Gastrocnemius medialis (tissue), 4 donors: ENCODE measurements around the gene LCLAT1. TPM values are rescaled to one million over a fixed set of nuclear protein-coding genes. Genes with fewer than 3 reads are reported as not detected.
A peak's percentile ranks its signal among the peaks of the same experiment; 100 is the strongest.

Experiments used
- ATAC-seq, 2 donors: fragments of 150-250 bp; one replicate each; pipeline ENCODE4 v1.9.1; 2016
- DNase-seq, 2 donors: peaks; one replicate each; pipeline ENCODE4 v3.0.0-alpha.2; 2019
- H3K27ac ChIP-seq, 4 donors: fragments of 200-600 bp; sonication (generic); 1 replicate in 1 of 4; 2 replicates in 3 of 4; pipeline ENCODE4 v1.5.1; 2016 to 2018; ENCODE audit warnings: mild to moderate bottlenecking in 2 of 4, moderate library complexity in 1 of 4
- H3K27me3 ChIP-seq, 3 donors: fragments of 200-600 bp; sonication (generic) in 2 of 3; 1 replicate in 1 of 3; 2 replicates in 2 of 3; pipeline versions ENCODE4 v1.5.1 to v1.6.0; 2016 to 2019; ENCODE audit warnings: mild to moderate bottlenecking in 1 of 3, moderate library complexity in 1 of 3
- H3K36me3 ChIP-seq, 2 donors: fragments of 200-600 bp; sonication (generic) in 1 of 2; one replicate each; pipeline ENCODE4 v1.5.1; 2017 to 2018
- H3K4me1 ChIP-seq, 2 donors: fragments of 200-600 bp; sonication (generic) in 1 of 2; one replicate each; pipeline ENCODE4 v1.5.1; 2016 to 2017; ENCODE audit warnings: mild to moderate bottlenecking in 2 of 2
- H3K4me3 ChIP-seq, 4 donors: fragments of 200-600 bp; sonication (generic) in 3 of 4; 1 replicate in 1 of 4; 2 replicates in 3 of 4; pipeline ENCODE4 v1.5.1; 2016 to 2019; ENCODE audit warnings: mild to moderate bottlenecking in 2 of 4
- H3K9me3 ChIP-seq, 3 donors: fragments of 200-600 bp; sonication (generic) in 2 of 3; 1 replicate in 1 of 3; 2 replicates in 2 of 3; pipeline ENCODE4 v1.5.1; 2016 to 2019
- CTCF ChIP-seq, 5 experiments: fragments of 450-650 bp in 3 of 5; fragments of 200-600 bp in 2 of 5; sonication (generic) in 2 of 5; IDR thresholded peaks in 4 of 5; conservative IDR thresholded peaks in 1 of 5; 1 replicate in 4 of 5; 2 replicates in 1 of 5; pipeline ENCODE4 v1.5.1; 2016 to 2019; ENCODE audit warnings: antibody characterized with exemption in 5 of 5, mild to moderate bottlenecking in 3 of 5, moderate library complexity in 3 of 5
- POLR2A ChIP-seq, 2 donors: fragments of 450-650 bp; IDR thresholded peaks; one replicate each; pipeline ENCODE4 v1.6.1; 2017; ENCODE audit warnings: antibody characterized with exemption in 2 of 2, mild to moderate bottlenecking in 2 of 2, moderate library complexity in 2 of 2
- in situ Hi-C, 4 donors: fragments of 200-750 bp; cut with MboI; loops; one replicate each; pipeline versions ENCODE4 v1.15.0 to v1.8.0; 2017; ENCODE audit warnings: low sequenced_read_pairs in 4 of 4
- intact Hi-C: fragments of 100-400 bp; cut with DNase I; formaldehyde crosslinking; loops from one replicate; pipeline ENCODE4 v1.15.1; 2023; ENCODE audit warnings: low total_unique reads
- total RNA-seq, 4 donors: library from RNA; depleted of rRNA; stranded (reverse); fragments of >200 nt; gene quantifications; one replicate each; pipeline versions ENCODE4 v1.1.0 to v1.2.3, GENCODE V29; 2016

The LCLAT1 gene
- total RNA-seq, 4 donors from 2014 or later, result 4.3 to 14.5 (median 11.3) TPM

GRCh38 chr2:30559544-30560275 is 112.7 kb downstream of the LCLAT1 start:
- no peaks in the 10 kb centered on the region for H3K27me3 ChIP-seq
- H3K36me3 ChIP-seq, result no peaks in the 10 kb centered on the region
- intact Hi-C loops, result no loop called here
- TF ChIP-seq POLR2A (IDR thresholded peaks at IDR 0.05) (no peak), CTCF (IDR thresholded peaks at IDR 0.05 in 4 of 5, conservative IDR thresholded peaks at IDR 0.05 in 1 of 5) (no peak)
- no peak overlapping the region for H3K4me3 ChIP-seq
- H3K9me3 ChIP-seq, result no peaks in the 10 kb centered on the region
- DNase-seq (no peak), ATAC-seq (no peak)
- no peaks in the 10 kb centered on the region for H3K4me1 ChIP-seq
- no peak overlapping the region for H3K27ac ChIP-seq
- in situ Hi-C loops, result no loop called here

- H3K4me3 ChIP-seq, result no peak overlapping the region
- TF ChIP-seq POLR2A (IDR thresholded peaks at IDR 0.05) (no peak), CTCF (IDR thresholded peaks at IDR 0.05 in 4 of 5, conservative IDR thresholded peaks at IDR 0.05 in 1 of 5) (no peak)
- DNase-seq (no peak), ATAC-seq (no peak)
- no peaks in the 10 kb centered on the region for H3K9me3 ChIP-seq
- no peak overlapping the region for H3K27ac ChIP-seq
- intact Hi-C loops, result no loop called here
- in situ Hi-C loops, result no loop called here
- H3K36me3 ChIP-seq, result no peaks in the 10 kb centered on the region
- H3K27me3 ChIP-seq, result no peaks in the 10 kb centered on the region
- peaks cover 2 to 11% of the 10 kb centered on the region in 2 donors for H3K4me1 ChIP-seq
Measured at GRCh38 chr2:30561349-30561748, 114.3 kb downstream of the LCLAT1 start.

- Histone ChIP-seq H3K4me3 (no peak overlapping the region), H3K27ac (peak overlapping the region; percentile 49 to 78 (median 54)), H3K27me3 (no peaks in the 10 kb centered on the region), H3K9me3 (no peaks in the 10 kb centered on the region), H3K4me1 (peaks cover 11 to 24% of the 10 kb centered on the region in 2 donors), H3K36me3 (no peaks in the 10 kb centered on the region)
- in situ Hi-C loops, result no loop called here
- peak; percentile 23 to 31 for DNase-seq
- intact Hi-C loops, result no loop called here
- ATAC-seq, result peak; percentile 48 to 51
- TF ChIP-seq POLR2A (IDR thresholded peaks at IDR 0.05) (no peak), CTCF (IDR thresholded peaks at IDR 0.05 in 4 of 5, conservative IDR thresholded peaks at IDR 0.05 in 1 of 5) (no peak)
Measured at GRCh38 chr2:30565851-30566358, 118.9 kb downstream of the LCLAT1 start.

GRCh38 chr2:30566631-30567030 is 119.6 kb downstream of the LCLAT1 start:
- Histone ChIP-seq H3K27ac (peak overlapping the region; percentile 49 to 78 (median 54)), H3K4me1 (peaks cover 11 to 24% of the 10 kb centered on the region in 2 donors), H3K27me3 (no peaks in the 10 kb centered on the region), H3K36me3 (no peaks in the 10 kb centered on the region), H3K4me3 (no peak overlapping the region), H3K9me3 (no peaks in the 10 kb centered on the region)
- TF ChIP-seq POLR2A (IDR thresholded peaks at IDR 0.05), result no peak
- no peak for TF ChIP-seq CTCF (IDR thresholded peaks at IDR 0.05 in 4 of 5, conservative IDR thresholded peaks at IDR 0.05 in 1 of 5)
- in situ Hi-C loops, result no loop called here
- intact Hi-C loops, result no loop called here
- ATAC-seq (peak; percentile 84 to 92), DNase-seq (no peak)
